ENCODE results near the gene IGSF10. TPM values are rescaled to one million over a fixed set of nuclear protein-coding genes. Genes with fewer than 3 reads are reported as not detected.
A peak's percentile ranks its signal among the peaks of the same experiment; 100 is the strongest.

Gene IGSF10
- total and polyA plus RNA-seq, 2 of the 8 experiments (the other 6 are each of a cell fraction or from before 2014, with no cell fraction given) = 0.59 to 0.95 TPM

DNA sequence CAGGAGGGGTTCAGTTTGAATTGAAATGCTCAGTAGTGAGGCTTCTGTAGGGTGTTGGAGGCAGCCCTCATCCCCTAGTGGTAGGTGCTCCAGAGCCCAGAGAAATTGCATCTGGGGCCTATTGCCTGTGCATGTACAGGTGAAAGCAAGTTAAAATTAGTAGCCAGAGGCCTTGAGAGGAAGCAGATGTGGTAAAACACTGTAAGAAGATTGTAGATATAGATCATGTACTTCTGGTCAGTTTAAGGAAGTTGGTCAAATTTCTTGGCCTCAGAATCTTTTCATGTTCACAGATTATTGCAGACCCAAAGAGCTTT is 34.6 kb downstream of the IGSF10 start:
- Histone ChIP-seq H2BK120ac (replicated peaks; ENCODE audit: low read depth, low read length) (no peak overlapping the region), H3K27me3 (replicated peaks in 1 of 4; ENCODE audit: control insufficient read depth in 3 of 4, extremely low read depth in 1 of 4, insufficient read depth in 3 of 4, low read length in 3 of 4) (no peaks in the 10 kb centered on the region), H2AK5ac (ENCODE audit: low read depth, low read length) (no peak overlapping the region), H3K4me3 (ENCODE audit: extremely low read depth in 1 of 4, insufficient read depth in 2 of 4, low read depth in 3 of 4, low read length in 4 of 4) (no peak overlapping the region), H3K56ac (replicated peaks; ENCODE audit: insufficient read length, low read depth, low read length) (no peak overlapping the region), H3K14ac (ENCODE audit: insufficient read length) (no peak overlapping the region), H2BK20ac (ENCODE audit: low read length) (no peak overlapping the region), H2BK12ac (ENCODE audit: low read depth, low read length) (no peak overlapping the region), H2AFZ (ENCODE audit: low read length) (no peak overlapping the region), H3K9ac (replicated peaks in 1 of 4; ENCODE audit: extremely low read depth in 1 of 4, low read depth in 3 of 4, low read length in 3 of 4) (no peak overlapping the region), H2BK15ac (ENCODE audit: low read length) (no peak overlapping the region), H3K9me3 (ENCODE audit: insufficient read depth in 2 of 2, low read depth in 1 of 2, low read length in 1 of 2) (no peaks in the 10 kb centered on the region), H2BK5ac (ENCODE audit: low read depth, low read length) (no peak overlapping the region), H3K23me2 (ENCODE audit: low read depth, low read length) (no peaks in the 10 kb centered on the region), H4K91ac (replicated peaks; ENCODE audit: insufficient read length, low read length) (no peak overlapping the region), H3K4ac (replicated peaks; ENCODE audit: insufficient read length, low read depth, low read length) (no peak overlapping the region), H3K36me3 (ENCODE audit: control insufficient read depth in 2 of 4, insufficient read depth in 4 of 4, low read length in 3 of 4) (peaks cover 0 to 4% (median 2%) of the 10 kb centered on the region in 4 experiments; a peak in 3 of 8 replicates), H4K20me1 (replicated peaks in 1 of 2; ENCODE audit: control insufficient read depth in 1 of 2, insufficient read depth in 2 of 2, low read length in 2 of 2) (no peaks in the 10 kb centered on the region), H3K27ac (ENCODE audit: low read depth, low read length) (no peak overlapping the region), H4K8ac (ENCODE audit: extremely low read depth, insufficient read depth, low read length) (no peak overlapping the region), H3K4me1 (replicated peaks in 1 of 4; ENCODE audit: control insufficient read depth in 3 of 4, insufficient read depth in 4 of 4, low read length in 3 of 4) (peaks cover 0 to 11% (median 8%) of the 10 kb centered on the region in 4 experiments; a peak in 4 of 7 replicates), H3K79me1 (ENCODE audit: low read depth, low read length) (no peaks in the 10 kb centered on the region; the same call in 1 of the 2 replicates), H3K79me2 (ENCODE audit: control insufficient read depth in 1 of 2, insufficient read depth in 2 of 2, low read length in 2 of 2) (no peaks in the 10 kb centered on the region), H4K5ac (ENCODE audit: insufficient read length, low read depth, low read length) (no peak overlapping the region), H3K4me2 (ENCODE audit: insufficient read depth in 1 of 2, low read depth in 2 of 2, low read length in 2 of 2) (no peak overlapping the region; a peak in 1 of 4 replicates), H3K23ac (ENCODE audit: insufficient read length) (no peak overlapping the region), H3K18ac (ENCODE audit: extremely low read depth, low read length) (no peak overlapping the region)
- FAIRE-seq = no peak
- POLR2A ChIA-PET (ENCODE audit: partially characterized antibody) = no interaction called here
- no peak for TF ChIP-seq JUN (IDR thresholded peaks at IDR 0.05; ENCODE audit: low read depth, low read length)
- TF ChIP-seq TCF12 (IDR thresholded peaks at IDR 0.05; ENCODE audit: low read depth, low read length) = no peak
- no peak for TF ChIP-seq RAD21 (IDR thresholded peaks at IDR 0.05 in 1 of 2, conservative IDR thresholded peaks at IDR 0.05 in 1 of 2; ENCODE audit: low read depth in 2 of 2, low read length in 2 of 2)
- TF ChIP-seq CHD2 (IDR thresholded peaks at IDR 0.05; ENCODE audit: low read length) = no peak
- peak in 2 of 3 experiments; percentile 20 to 48; a peak in 2 of 4 replicates for TF ChIP-seq CTCF (IDR thresholded peaks at IDR 0.05; ENCODE audit: control extremely low read depth in 1 of 3, insufficient read depth in 1 of 3, low read depth in 1 of 3, low read length in 3 of 3)
- no peak for TF ChIP-seq RBBP5 (IDR thresholded peaks at IDR 0.05; ENCODE audit: borderline replicate concordance, low read depth, low read length)
- no peak for TF ChIP-seq PHF8 (conservative IDR thresholded peaks at IDR 0.05; ENCODE audit: low read depth, low read length)
- TF ChIP-seq, protein P1, sequence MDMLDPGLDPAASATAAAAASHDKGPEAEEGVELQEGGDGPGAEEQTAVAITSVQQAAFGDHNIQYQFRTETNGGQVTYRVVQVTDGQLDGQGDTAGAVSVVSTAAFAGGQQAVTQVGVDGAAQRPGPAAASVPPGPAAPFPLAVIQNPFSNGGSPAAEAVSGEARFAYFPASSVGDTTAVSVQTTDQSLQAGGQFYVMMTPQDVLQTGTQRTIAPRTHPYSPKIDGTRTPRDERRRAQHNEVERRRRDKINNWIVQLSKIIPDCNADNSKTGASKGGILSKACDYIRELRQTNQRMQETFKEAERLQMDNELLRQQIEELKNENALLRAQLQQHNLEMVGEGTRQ (IDR thresholded peaks at IDR 0.05; ENCODE audit: low read length) = no peak
- no peak for DNase-seq (ENCODE audit: low read depth in 1 of 2, low spot score in 2 of 2)
- CTCF ChIA-PET (ENCODE audit: partially characterized antibody) = interaction anchor here (0.7 to 8.4 kb wide), 19 partner anchors 9 to 412 kb away, joined by 3 to 48 read pairs (median 3); no protein-coding TSS in a partner anchor
